Upper lobe of left lung (tissue), 6 donors: ENCODE measurements around the gene CIRBP. TPM values are rescaled to one million over a fixed set of nuclear protein-coding genes. Genes with fewer than 3 reads are reported as not detected.

ENCODE experiments used
- ATAC-seq, 2 donors: fragments of 200-7000 bp; cut with Tn5 transposase; one replicate each; pipeline ENCODE4 v1.9.1; 2022; ENCODE audit warnings: mild to moderate bottlenecking in 2 of 2, moderate library complexity in 2 of 2; ENCODE audit not compliant: low FRiP score in 2 of 2
- DNase-seq, 2 donors: peaks; one replicate each; pipeline ENCODE4 v3.0.0-alpha.2; 2019 to 2020
- H3K27ac ChIP-seq, 4 donors: fragments of 200-600 bp; sonication (generic); one replicate each; pipeline ENCODE4 v1.5.1; 2016 to 2019
- H3K27me3 ChIP-seq, 4 donors: fragments of 200-600 bp; sonication (generic); one replicate each; pipeline ENCODE4 v1.5.1; 2017 to 2019
- H3K36me3 ChIP-seq, 4 donors: fragments of 200-600 bp; sonication (generic); one replicate each; pipeline ENCODE4 v1.5.1; 2016 to 2019
- H3K4me1 ChIP-seq, 4 donors: fragments of 200-600 bp; sonication (generic); one replicate each; pipeline ENCODE4 v1.5.1; 2018 to 2019
- H3K4me3 ChIP-seq, 4 donors: fragments of 200-600 bp; sonication (generic); one replicate each; pipeline ENCODE4 v1.5.1; 2017 to 2019; ENCODE audit warnings: mild to moderate bottlenecking in 2 of 4, moderate library complexity in 1 of 4
- H3K9me3 ChIP-seq, 4 donors: fragments of 200-600 bp; sonication (generic); one replicate each; pipeline ENCODE4 v1.5.1; 2018 to 2019
- CTCF ChIP-seq, 6 experiments: fragments of 450-650 bp in 4 of 6; fragments of 200-600 bp in 2 of 6; sonication (generic) in 2 of 6; IDR thresholded peaks; one replicate each; pipeline ENCODE4 v1.5.1; 2016 to 2019; ENCODE audit warnings: antibody characterized with exemption in 6 of 6
- EP300 ChIP-seq, 4 donors: sonication (generic); formaldehyde crosslinking; IDR thresholded peaks; one replicate each; pipeline ENCODE4 v1.5.1; 2017; ENCODE audit warnings: antibody characterized with exemption in 4 of 4, control low read depth in 2 of 4
- POLR2A ChIP-seq, 4 donors: fragments of 450-650 bp; IDR thresholded peaks; one replicate each; pipeline ENCODE4 v1.5.1; 2016 to 2017; ENCODE audit warnings: antibody characterized with exemption in 4 of 4, mild to moderate bottlenecking in 2 of 4
- POLR2AphosphoS5 ChIP-seq, 2 donors: sonication (generic); formaldehyde crosslinking; IDR thresholded peaks; one replicate each; pipeline ENCODE4 v1.5.1; 2017; ENCODE audit warnings: antibody characterized with exemption in 2 of 2
- WGBS, 2 donors: methylation state at CpG; one replicate each; pipeline ENCODE4 v1.1.5; 2017 to 2018; 5-methylcytosine and 5-hydroxymethylcytosine counted together
- total RNA-seq, 6 donors: library from RNA; depleted of rRNA in 4 of 6; stranded (reverse); fragments of >200 nt in 4 of 6; gene quantifications; one replicate each; pipeline versions ENCODE4 v1.1.0 to v1.2.1, GENCODE V29; 2016 to 2021
- donor health status: DM: no; HTN: no; CAD: no; lungs with moderate emphysema.
- donor health status: DM: no; HTN: yes; CAD: no; lungs with severe emphysema.

The CIRBP gene
- total RNA-seq, 6 donors from 2014 or later = 326 to 1,348 (median 441) TPM

GRCh38 chr19:1251330-1252220 is 17.6 kb upstream of the CIRBP start:
- WGBS, 2 donors = 0 to 1% methylated on average over 2 to 38 of the region's 41 CpGs
- H3K9me3 ChIP-seq = peaks cover 0 to 4% (median 0%) of the 10 kb centered on the region in 4 donors

GRCh38 chr19:1252221-1252820 is 16.8 kb upstream of the CIRBP start:
- no peaks in the 10 kb centered on the region for H3K27me3 ChIP-seq
- peaks cover 22 to 60% (median 50%) of the 10 kb centered on the region in 4 donors for H3K36me3 ChIP-seq
- H3K27ac ChIP-seq = peak overlapping the region; percentile 97 to 100 (median 100)
- peak; percentile 92 to 93 for DNase-seq
- TF ChIP-seq EP300 (IDR thresholded peaks at IDR 0.05) = peak in 2 of 4 donors; percentile 56 to 57
- peak in 1 of 4 donors; percentile 54 for TF ChIP-seq POLR2A (IDR thresholded peaks at IDR 0.05)
- TF ChIP-seq CTCF (IDR thresholded peaks at IDR 0.05) = no peak
- peak; percentile 67 to 93 for TF ChIP-seq POLR2AphosphoS5 (IDR thresholded peaks at IDR 0.05)
- 1 to 3% methylated on average over 20 to 26 of the region's 30 CpGs for WGBS, 2 donors
- ATAC-seq = peak; percentile 62 to 78
- peaks cover 46 to 68% (median 59%) of the 10 kb centered on the region in 4 donors for H3K4me1 ChIP-seq
- peaks cover 0 to 4% (median 0%) of the 10 kb centered on the region in 4 donors for H3K9me3 ChIP-seq
- peak overlapping the region; percentile 75 to 97 (median 92) for H3K4me3 ChIP-seq

More at GRCh38 chr19:1251330-1252220, 17.6 kb upstream of the CIRBP start:
- peak overlapping the region; percentile 97 to 100 (median 100) for H3K27ac ChIP-seq
- peak; percentile 84 to 90 for DNase-seq
- peak overlapping the region; percentile 75 to 97 (median 92) for H3K4me3 ChIP-seq
- H3K4me1 ChIP-seq = peaks cover 44 to 64% (median 56%) of the 10 kb centered on the region in 4 donors
- peak in 2 of 4 donors; percentile 18 to 65 for TF ChIP-seq POLR2A (IDR thresholded peaks at IDR 0.05)
- no peak for TF ChIP-seq CTCF (IDR thresholded peaks at IDR 0.05)
- peak; percentile 70 to 74 for TF ChIP-seq POLR2AphosphoS5 (IDR thresholded peaks at IDR 0.05)
- ATAC-seq = peak; percentile 0 to 1
- H3K36me3 ChIP-seq = peaks cover 19 to 52% (median 42%) of the 10 kb centered on the region in 4 donors
- no peaks in the 10 kb centered on the region for H3K27me3 ChIP-seq

- 0% methylated on average over 2 to 3 of the region's 26 CpGs for WGBS, 2 donors
- H3K4me1 ChIP-seq = peaks cover 46 to 68% (median 59%) of the 10 kb centered on the region in 4 donors
- H3K9me3 ChIP-seq = peaks cover 0 to 4% (median 0%) of the 10 kb centered on the region in 4 donors
- ATAC-seq (peak; percentile 59 to 83), DNase-seq (peak; percentile 96)
- H3K36me3 ChIP-seq = peaks cover 22 to 66% (median 56%) of the 10 kb centered on the region in 4 donors
- peak overlapping the region; percentile 29 to 97 (median 82) for H3K4me3 ChIP-seq
- no peaks in the 10 kb centered on the region for H3K27me3 ChIP-seq
- TF ChIP-seq POLR2AphosphoS5 (IDR thresholded peaks at IDR 0.05) (peak; percentile 62 to 69), EP300 (IDR thresholded peaks at IDR 0.05) (peak in 3 of 4 donors; percentile 52 to 63 (median 58)), POLR2A (IDR thresholded peaks at IDR 0.05) (peak in 2 of 4 donors; percentile 36 to 56), CTCF (IDR thresholded peaks at IDR 0.05) (peak in 2 of 6 experiments; percentile 52 to 68)
- peak overlapping the region; percentile 97 to 100 (median 100) for H3K27ac ChIP-seq
These were observed 16.2 kb upstream of the CIRBP start for GRCh38 chr19:1252821-1253513.

- Histone ChIP-seq H3K4me1 (peaks cover 51 to 73% (median 64%) of the 10 kb centered on the region in 4 donors), H3K9me3 (peaks cover 0 to 4% (median 0%) of the 10 kb centered on the region in 4 donors), H3K27me3 (no peaks in the 10 kb centered on the region), H3K4me3 (peak overlapping the region; percentile 11 to 97 (median 82)), H3K36me3 (peaks cover 22 to 72% (median 62%) of the 10 kb centered on the region in 4 donors), H3K27ac (peak overlapping the region; percentile 97 to 100 (median 100))
- 33 to 41% methylated on average over 13 to 23 of the region's 23 CpGs for WGBS, 2 donors
- TF ChIP-seq POLR2A (IDR thresholded peaks at IDR 0.05) = no peak
- peak in 1 of 4 donors; percentile 64 for TF ChIP-seq EP300 (IDR thresholded peaks at IDR 0.05)
- peak; percentile 37 to 58 for TF ChIP-seq POLR2AphosphoS5 (IDR thresholded peaks at IDR 0.05)
- DNase-seq (peak; percentile 78 to 88), ATAC-seq (no peak)
These were observed 15.5 kb upstream of the CIRBP start for GRCh38 chr19:1253514-1254080.
